A673 (cell line): Measurements from ENCODE around the gene SLC48A1. TPM values are rescaled to one million over a fixed set of nuclear protein-coding genes. Genes with fewer than 3 reads are reported as not detected.

ENCODE experiments used
- BruUV-seq: library from RNA; stranded (reverse); fragments of 400-500 nt; replicated peaks from 2 replicates; lab custom pipeline; 2021; lab: Mats Ljungman, UMichigan
- CTCF ChIA-PET: fragments of 300-600 bp; sonication (Branson Sonifier 250); formaldehyde crosslinking; loops from one replicate; lab custom pipeline; 2022; ENCODE audit warnings: antibody characterized with exemption; lab: Charles Lee
- POLR2A ChIA-PET: fragments of 300-600 bp; sonication (Branson Sonifier 250); formaldehyde crosslinking; loops from one replicate; lab custom pipeline; 2022; ENCODE audit warnings: antibody characterized with exemption; ENCODE audit not compliant: low non-redundant PET; lab: Charles Lee
- DNase-seq: peaks from one replicate; pipeline ENCODE4 v3.0.0-alpha.2; 2015; ENCODE audit warnings: low spot score
- H3K27ac ChIP-seq: fragments of 200-600 bp; sonication (generic); 2 replicates; pipeline ENCODE4 v1.5.1; 2016; ENCODE audit warnings: mixed run types, low read depth, mild to moderate bottlenecking, mixed read lengths, antibody characterized with exemption, low read length; ENCODE audit not compliant: poor library complexity, severe bottlenecking
- H3K27me3 ChIP-seq: fragments of 200-600 bp; sonication (generic); replicated peaks from 2 replicates; pipeline ENCODE4 v1.6.1; 2017; ENCODE audit warnings: mixed run types, low read depth, mild to moderate bottlenecking, mixed read lengths, antibody characterized with exemption, low read length; ENCODE audit not compliant: insufficient read depth, poor library complexity
- H3K36me3 ChIP-seq: fragments of 200-600 bp; sonication (generic); 2 replicates; pipeline ENCODE4 v1.6.1; 2016; ENCODE audit warnings: mixed run types, mild to moderate bottlenecking, mixed read lengths, antibody characterized with exemption, low read length; ENCODE audit not compliant: insufficient read depth, poor library complexity, severe bottlenecking
- H3K4me1 ChIP-seq: fragments of 200-600 bp; sonication (generic); 2 replicates; pipeline ENCODE4 v1.6.1; 2017; ENCODE audit warnings: mixed run types, mild to moderate bottlenecking, mixed read lengths, antibody characterized with exemption, low read length; ENCODE audit not compliant: insufficient read depth, poor library complexity, severe bottlenecking
- H3K4me3 ChIP-seq: fragments of 200-600 bp; sonication (generic); 2 replicates; pipeline ENCODE4 v1.5.1; 2016; ENCODE audit warnings: low read depth, mixed run types, mild to moderate bottlenecking, mixed read lengths, low read length; ENCODE audit not compliant: poor library complexity, severe bottlenecking
- H3K9me3 ChIP-seq: fragments of 200-600 bp; sonication (generic); 2 replicates; pipeline ENCODE4 v1.6.1; 2016; ENCODE audit warnings: mixed run types, low read depth, mild to moderate bottlenecking, mixed read lengths, antibody characterized with exemption, low read length; ENCODE audit not compliant: poor library complexity, severe bottlenecking
- CTCF ChIP-seq: fragments of 300-800, 200-600 bp; sonication (generic); conservative IDR thresholded peaks from 2 replicates; pipeline ENCODE4 v1.5.1; 2017; ENCODE audit warnings: low read depth, mild to moderate bottlenecking, antibody characterized with exemption, low read length, moderate library complexity, mixed read lengths
- EZH2 ChIP-seq: fragments of 200-600 bp; sonication (generic); IDR thresholded peaks from 2 replicates; pipeline ENCODE4 v1.6.1; 2017; ENCODE audit warnings: borderline replicate concordance, low read depth, mild to moderate bottlenecking, mixed read lengths, antibody characterized with exemption, low read length; ENCODE audit not compliant: poor library complexity, severe bottlenecking
- intact Hi-C: fragments of 100-400 bp; cut with micrococcal nuclease; formaldehyde crosslinking; loops from one replicate; pipeline ENCODE4 v1.10.0; 2022; ENCODE audit not compliant: unreplicated experiment
- total RNA-seq: library from RNA; stranded (reverse); gene quantifications from 2 replicates; pipeline ENCODE4 v1.2.3, GENCODE V29; 2021

The SLC48A1 gene
- total RNA-seq, 1 experiment from 2014 or later = 39.3 TPM

DNA sequence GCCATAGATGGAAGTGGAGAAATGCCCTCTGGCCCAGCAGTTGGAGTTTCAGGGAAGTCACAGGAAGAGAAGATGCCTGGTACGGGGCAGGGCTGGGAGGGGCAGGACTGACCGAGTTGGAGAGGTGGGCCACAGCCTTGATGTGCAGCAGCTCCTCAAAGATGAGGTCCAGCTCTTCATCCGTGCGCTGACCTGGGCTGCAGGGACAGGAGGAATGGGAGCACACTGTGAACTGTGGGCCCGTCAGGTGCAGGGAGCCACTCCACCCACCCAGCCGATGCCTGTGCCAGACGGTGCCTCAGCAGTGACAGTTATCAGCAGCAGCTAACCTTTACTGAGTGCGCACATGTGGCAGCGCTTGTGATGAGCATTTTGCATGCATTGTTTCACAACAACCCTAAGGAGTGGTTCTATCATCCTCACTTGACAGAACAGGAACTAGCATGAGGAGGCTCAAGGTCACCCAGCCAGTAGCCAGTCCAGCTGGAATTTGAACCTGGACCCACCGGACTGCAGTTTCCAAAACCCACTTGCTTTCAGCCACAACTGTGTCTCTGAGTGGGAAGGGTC is 22.7 kb upstream of the SLC48A1 start:
- intact Hi-C loops = no loop called here
- Histone ChIP-seq H3K9me3 (no peaks in the 10 kb centered on the region), H3K4me3 (no peak overlapping the region), H3K27me3 (no peaks in the 10 kb centered on the region), H3K27ac (no peak overlapping the region), H3K36me3 (no peaks in the 10 kb centered on the region), H3K4me1 (peaks cover 21% of the 10 kb centered on the region)
- TF ChIP-seq CTCF (no peak), EZH2 (no peak)
- no peak for DNase-seq
- ChIA-PET POLR2A (interaction anchor here (0.6 kb wide), 1 partner anchor 14 kb away, joined by 3 read pairs; no protein-coding TSS in a partner anchor), CTCF (no interaction called here)
- BruUV-seq = no TSS peak

GRCh38 chr12:47750916-47751470 is 22.0 kb upstream of the SLC48A1 start:
- POLR2A ChIA-PET = no interaction called here
- CTCF ChIA-PET = no interaction called here
- Histone ChIP-seq H3K27ac (no peak overlapping the region), H3K27me3 (no peaks in the 10 kb centered on the region), H3K36me3 (no peaks in the 10 kb centered on the region), H3K9me3 (no peaks in the 10 kb centered on the region), H3K4me3 (no peak overlapping the region), H3K4me1 (peaks cover 21% of the 10 kb centered on the region)
- TF ChIP-seq CTCF (no peak), EZH2 (no peak)
- BruUV-seq = no TSS peak
- no peak for DNase-seq
- intact Hi-C loops = no loop called here

GRCh38 chr12:47751561-47751960 is 21.5 kb upstream of the SLC48A1 start:
- BruUV-seq = no TSS peak
- H3K36me3 ChIP-seq = no peaks in the 10 kb centered on the region
- H3K9me3 ChIP-seq = no peaks in the 10 kb centered on the region
- CTCF ChIA-PET = no interaction called here
- POLR2A ChIA-PET = no interaction called here
- H3K27ac ChIP-seq = no peak overlapping the region
- no peak overlapping the region for H3K4me3 ChIP-seq
- H3K27me3 ChIP-seq = no peaks in the 10 kb centered on the region
- intact Hi-C loops = no loop called here
- TF ChIP-seq EZH2 (no peak), CTCF (no peak)
- peaks cover 19% of the 10 kb centered on the region for H3K4me1 ChIP-seq
- no peak for DNase-seq
